OCI-LY7 (cell line): ENCODE data around the gene SPCS2.

ENCODE experiments used
- CTCF ChIP-seq: fragments of 200-600 bp; sonication (generic); conservative IDR thresholded peaks from 2 replicates; pipeline ENCODE4 v1.5.1; 2014; ENCODE audit warnings: mild to moderate bottlenecking, antibody characterized with exemption, low read length, moderate library complexity, mixed read lengths
- EZH2phosphoT487 ChIP-seq: fragments of 200-600 bp; sonication (generic); IDR thresholded peaks from 2 replicates; pipeline ENCODE4 v1.6.1; 2018; ENCODE audit warnings: low read depth, borderline replicate concordance, mild to moderate bottlenecking, mixed run types, antibody characterized with exemption, low read length, moderate library complexity, mixed read lengths

- no peak for TF ChIP-seq CTCF
- TF ChIP-seq EZH2phosphoT487 = no peak
These were observed 3.7 kb downstream of the SPCS2 start for GRCh38 chr11:74952752-74953151.
